Spinal cord (tissue), 9 donors: ENCODE data around the gene MSL3B.

Experiments used
- DNase-seq, 6 donors: peaks; one replicate each; pipeline versions ENCODE4 v3.0.0 to v3.0.0-alpha.2; 2013 to 2015; ENCODE audit warnings: low spot score in 6 of 6, low read depth in 4 of 6
- H3K27ac ChIP-seq: one replicate; pipeline ENCODE4 v1.5.1; 2013; ENCODE audit warnings: low read depth, low read length, control low read depth
- H3K27me3 ChIP-seq: one replicate; pipeline ENCODE4 v1.6.1; 2013; ENCODE audit warnings: low read length; ENCODE audit not compliant: control insufficient read depth, insufficient read depth
- H3K36me3 ChIP-seq: one replicate; pipeline ENCODE4 v1.6.1; 2013; ENCODE audit warnings: low read length; ENCODE audit not compliant: control insufficient read depth, insufficient read depth
- H3K4me1 ChIP-seq: one replicate; pipeline ENCODE4 v1.6.1; 2013; ENCODE audit warnings: low read length; ENCODE audit not compliant: control insufficient read depth, insufficient read depth
- H3K4me3 ChIP-seq: one replicate; pipeline ENCODE4 v1.5.1; 2013; ENCODE audit warnings: low read depth, low read length, control low read depth
- H3K9me3 ChIP-seq: one replicate; pipeline ENCODE4 v1.6.1; 2013; ENCODE audit warnings: low read length; ENCODE audit not compliant: control insufficient read depth, insufficient read depth
- WGBS: methylation state at CpG from one replicate; pipeline ENCODE4 v1.1.5; 2013; ENCODE audit warnings: missing lambda C conversion rate; ENCODE audit not compliant: insufficient coverage; 5-methylcytosine and 5-hydroxymethylcytosine counted together
- donor health status: healthy.

Gene MSL3B

DNA sequence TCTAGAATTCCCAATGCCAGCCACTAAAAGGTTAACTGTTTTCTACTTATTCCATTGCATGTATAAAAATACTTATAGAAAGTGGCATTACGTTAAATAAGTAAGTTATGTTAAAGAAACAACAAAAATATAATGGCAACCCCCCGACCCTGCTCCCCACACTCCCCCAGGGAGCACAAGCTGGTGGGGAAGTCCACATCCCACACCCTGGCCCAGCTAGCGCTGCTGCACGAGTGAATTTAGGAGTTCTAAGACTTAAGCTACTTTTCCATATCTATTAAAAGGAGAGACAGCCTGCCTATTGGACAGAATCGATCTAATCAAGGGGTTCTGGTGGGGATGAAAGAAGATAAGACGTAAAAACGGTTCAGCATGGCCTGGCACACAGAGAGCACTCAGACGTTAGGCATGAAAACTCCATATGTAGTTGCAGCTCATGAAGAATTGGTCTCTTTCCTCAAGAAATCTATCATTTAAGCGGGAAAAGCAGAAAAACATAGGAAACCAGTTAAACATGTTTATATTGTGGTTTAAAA, 30.4 kb downstream of the MSL3B start:
- 67% methylated on average over 3 of the region's 9 CpGs for WGBS
- peaks cover 13% of the 10 kb centered on the region for H3K36me3 ChIP-seq

DNA sequence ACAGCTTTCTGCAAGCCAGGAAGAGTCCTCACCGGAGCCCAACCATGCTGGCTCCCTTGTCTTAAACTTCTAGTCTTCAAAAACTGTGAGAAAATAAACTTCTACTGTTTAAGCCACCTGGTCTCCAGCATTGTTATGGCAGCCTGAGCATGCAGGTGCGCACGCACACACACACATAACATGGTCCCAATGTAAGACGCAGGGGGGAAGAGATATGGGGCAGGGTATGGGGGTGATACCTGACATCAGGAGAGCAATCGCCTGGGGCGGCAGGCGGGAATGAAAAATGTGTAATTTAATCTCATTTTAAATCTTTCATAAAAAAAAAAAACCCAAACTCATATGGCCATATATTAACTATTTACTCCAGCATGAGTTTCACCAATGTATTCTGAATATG, 31.8 kb downstream of the MSL3B start:
- Histone ChIP-seq H3K4me1 (no peaks in the 10 kb centered on the region), H3K4me3 (no peak overlapping the region), H3K27me3 (no peaks in the 10 kb centered on the region), H3K36me3 (peaks cover 13% of the 10 kb centered on the region), H3K27ac (no peak overlapping the region), H3K9me3 (no peaks in the 10 kb centered on the region)
- 100% methylated on average over 1 of the region's 7 CpGs for WGBS
- DNase-seq, result no peak

More for the DNA sequence above, 30.4 kb downstream of the MSL3B start:
- Histone ChIP-seq H3K4me1 (no peaks in the 10 kb centered on the region), H3K27me3 (no peaks in the 10 kb centered on the region), H3K9me3 (no peaks in the 10 kb centered on the region), H3K27ac (no peak overlapping the region), H3K4me3 (no peak overlapping the region)
- no peak for DNase-seq

DNA sequence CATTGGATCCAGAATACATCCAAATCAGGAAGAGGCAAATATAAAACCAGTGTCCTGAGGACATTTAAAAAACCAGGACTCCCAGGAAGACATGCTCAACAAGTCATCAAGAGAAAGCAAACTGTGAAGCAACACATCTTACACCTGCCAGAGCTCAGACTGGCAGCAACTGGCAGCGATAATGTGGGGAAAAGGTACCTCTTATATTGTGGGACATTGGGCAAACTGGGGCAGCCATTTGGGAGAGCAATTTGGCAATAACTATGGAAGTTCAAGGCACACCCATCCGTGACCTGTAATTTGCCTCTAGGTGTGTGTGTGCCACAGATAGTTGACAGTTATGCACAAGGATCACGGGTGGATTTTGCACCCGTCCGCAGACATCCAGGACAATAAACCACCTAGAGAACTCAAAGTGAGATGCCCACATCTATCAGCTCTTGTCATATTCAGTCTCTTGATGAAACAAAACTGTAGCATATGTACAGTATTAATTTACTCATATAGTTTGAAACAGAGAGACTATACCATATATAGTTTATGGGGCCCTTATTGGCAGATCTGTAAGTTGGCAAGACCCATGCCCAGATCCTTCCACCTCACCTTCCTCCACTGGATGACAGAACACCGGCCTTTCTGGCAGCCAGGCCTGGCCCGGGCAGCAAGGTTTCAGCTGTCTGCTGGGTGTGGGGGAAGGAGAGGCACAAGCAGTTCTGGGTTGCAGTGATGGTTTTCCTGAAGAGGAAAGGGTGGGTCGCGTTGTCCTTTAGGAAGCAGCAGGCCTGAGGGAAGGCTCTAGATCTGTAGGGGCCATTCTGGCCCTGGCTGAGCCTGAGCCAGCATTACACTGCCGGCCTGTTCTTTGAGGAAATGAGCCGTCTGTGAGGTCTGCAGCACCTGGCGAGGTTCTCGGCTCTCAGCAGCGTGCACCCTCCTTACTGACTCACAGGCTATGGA, 32.7 kb downstream of the MSL3B start:
- Histone ChIP-seq H3K9me3 (no peaks in the 10 kb centered on the region), H3K27ac (no peak overlapping the region), H3K36me3 (peaks cover 13% of the 10 kb centered on the region), H3K27me3 (no peaks in the 10 kb centered on the region), H3K4me1 (no peaks in the 10 kb centered on the region), H3K4me3 (no peak overlapping the region)
- 93% methylated on average over 8 of the region's 14 CpGs for WGBS
- no peak for DNase-seq

- H3K9me3 ChIP-seq, result no peaks in the 10 kb centered on the region
- H3K4me1 ChIP-seq, result no peaks in the 10 kb centered on the region
- H3K27me3 ChIP-seq, result no peaks in the 10 kb centered on the region
- 24% methylated on average over 3 of the region's 10 CpGs for WGBS
- peaks cover 4% of the 10 kb centered on the region for H3K36me3 ChIP-seq
- H3K27ac ChIP-seq, result no peak overlapping the region
- no peak overlapping the region for H3K4me3 ChIP-seq
- DNase-seq, result peak in 2 of 6 donors; percentile 21 to 62
These were observed 34.8 kb downstream of the MSL3B start for GRCh38 chr2:233833345-233833744.

GRCh38 chr2:233832869-233833311, 35.3 kb downstream of the MSL3B start:
- no peaks in the 10 kb centered on the region for H3K27me3 ChIP-seq
- H3K27ac ChIP-seq, result no peak overlapping the region
- peak in 2 of 6 donors; percentile 49 to 70 for DNase-seq
- peaks cover 4% of the 10 kb centered on the region for H3K36me3 ChIP-seq
- 35% methylated on average over 6 of the region's 7 CpGs for WGBS
- no peak overlapping the region for H3K4me3 ChIP-seq
- H3K4me1 ChIP-seq, result no peaks in the 10 kb centered on the region
- no peaks in the 10 kb centered on the region for H3K9me3 ChIP-seq

DNA sequence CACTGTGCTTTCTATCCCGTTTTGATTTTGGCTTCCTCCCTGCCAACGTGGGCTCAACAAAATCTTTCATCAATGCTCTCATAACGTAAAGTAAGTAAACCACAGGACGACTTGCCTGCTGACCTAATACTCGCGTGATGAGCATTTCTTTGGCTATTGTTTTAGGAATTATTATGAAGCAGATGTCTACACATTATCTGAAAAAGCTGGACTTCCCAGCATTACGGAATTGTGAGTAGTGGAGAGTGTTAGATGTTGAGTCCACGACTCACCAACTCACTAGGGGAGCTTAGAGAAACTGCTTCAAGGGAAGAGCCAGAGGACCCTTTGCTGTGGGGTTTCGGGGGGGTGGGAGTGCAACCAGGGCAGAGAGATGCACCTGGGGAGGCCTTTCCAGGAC, 35.8 kb downstream of the MSL3B start:
- Histone ChIP-seq H3K27ac (no peak overlapping the region), H3K4me1 (no peaks in the 10 kb centered on the region), H3K36me3 (peaks cover 4% of the 10 kb centered on the region), H3K27me3 (no peaks in the 10 kb centered on the region), H3K4me3 (no peak overlapping the region), H3K9me3 (no peaks in the 10 kb centered on the region)
- no peak for DNase-seq
- 79% methylated on average over 6 of the region's 9 CpGs for WGBS

DNA sequence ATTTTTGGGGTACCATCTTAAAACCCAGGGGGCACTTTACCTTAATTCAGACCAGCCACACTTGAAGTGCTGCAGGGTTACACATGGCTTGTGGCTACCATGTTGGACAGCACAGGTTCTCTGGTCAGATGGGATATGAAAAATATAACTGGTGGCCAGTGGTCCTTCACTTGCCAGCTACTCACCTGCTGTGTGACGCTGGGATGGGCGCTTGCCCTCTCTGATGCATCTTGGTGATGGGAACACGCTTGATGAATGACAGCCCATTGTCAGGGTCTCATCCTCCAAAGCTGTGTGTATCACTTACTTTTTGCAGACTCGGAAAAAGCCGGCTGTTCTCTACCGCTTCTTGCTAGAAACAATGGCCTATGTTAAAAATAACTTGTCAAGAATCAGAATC, 36.3 kb downstream of the MSL3B start:
- DNase-seq, result no peak
- H3K9me3 ChIP-seq, result no peaks in the 10 kb centered on the region
- no peaks in the 10 kb centered on the region for H3K27me3 ChIP-seq
- no peaks in the 10 kb centered on the region for H3K4me1 ChIP-seq
- 100% methylated on average over 6 of the region's 6 CpGs for WGBS
- no peak overlapping the region for H3K27ac ChIP-seq
- peaks cover 4% of the 10 kb centered on the region for H3K36me3 ChIP-seq
- no peak overlapping the region for H3K4me3 ChIP-seq

DNA sequence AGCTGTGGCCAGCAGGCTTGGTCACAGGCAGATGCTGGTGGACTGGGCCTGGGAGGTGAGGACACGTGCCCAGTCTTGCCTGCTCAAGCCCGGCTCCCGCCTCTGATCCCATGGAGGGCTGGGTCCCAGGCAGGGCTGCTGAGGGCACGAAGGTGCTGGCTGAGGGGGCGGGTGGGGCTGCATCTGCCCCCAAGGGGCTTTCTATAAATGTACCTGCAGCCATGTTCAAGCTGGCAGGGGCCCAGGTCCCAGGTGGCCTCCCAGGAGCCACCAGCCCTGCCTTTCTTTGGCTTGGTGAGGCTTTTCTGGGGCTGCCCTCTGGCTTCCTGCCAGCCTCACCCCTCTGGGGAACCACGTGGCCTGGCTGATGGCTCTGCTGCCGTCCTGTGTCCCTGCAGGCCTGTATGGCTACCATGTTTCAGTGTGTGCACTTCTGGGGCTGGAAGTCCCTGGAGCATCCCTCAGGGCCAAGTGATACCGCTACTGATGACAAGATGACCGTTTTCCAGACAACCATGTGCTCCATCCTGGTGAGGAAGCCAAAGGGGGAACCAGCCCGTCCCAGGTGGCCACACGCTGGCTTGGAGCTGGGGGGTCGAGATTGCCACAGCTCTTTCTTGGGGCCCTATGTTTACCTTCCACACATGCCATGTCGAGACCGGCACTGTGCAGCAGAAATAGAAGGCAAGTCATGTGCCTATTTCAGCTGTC, 37.0 kb downstream of the MSL3B start:
- peaks cover 4% of the 10 kb centered on the region for H3K36me3 ChIP-seq
- H3K27me3 ChIP-seq, result no peaks in the 10 kb centered on the region
- H3K9me3 ChIP-seq, result peaks cover 3% of the 10 kb centered on the region
- DNase-seq, result no peak
- no peaks in the 10 kb centered on the region for H3K4me1 ChIP-seq
- no peak overlapping the region for H3K4me3 ChIP-seq
- H3K27ac ChIP-seq, result no peak overlapping the region
- WGBS, result 82% methylated on average over 14 of the region's 14 CpGs

DNA sequence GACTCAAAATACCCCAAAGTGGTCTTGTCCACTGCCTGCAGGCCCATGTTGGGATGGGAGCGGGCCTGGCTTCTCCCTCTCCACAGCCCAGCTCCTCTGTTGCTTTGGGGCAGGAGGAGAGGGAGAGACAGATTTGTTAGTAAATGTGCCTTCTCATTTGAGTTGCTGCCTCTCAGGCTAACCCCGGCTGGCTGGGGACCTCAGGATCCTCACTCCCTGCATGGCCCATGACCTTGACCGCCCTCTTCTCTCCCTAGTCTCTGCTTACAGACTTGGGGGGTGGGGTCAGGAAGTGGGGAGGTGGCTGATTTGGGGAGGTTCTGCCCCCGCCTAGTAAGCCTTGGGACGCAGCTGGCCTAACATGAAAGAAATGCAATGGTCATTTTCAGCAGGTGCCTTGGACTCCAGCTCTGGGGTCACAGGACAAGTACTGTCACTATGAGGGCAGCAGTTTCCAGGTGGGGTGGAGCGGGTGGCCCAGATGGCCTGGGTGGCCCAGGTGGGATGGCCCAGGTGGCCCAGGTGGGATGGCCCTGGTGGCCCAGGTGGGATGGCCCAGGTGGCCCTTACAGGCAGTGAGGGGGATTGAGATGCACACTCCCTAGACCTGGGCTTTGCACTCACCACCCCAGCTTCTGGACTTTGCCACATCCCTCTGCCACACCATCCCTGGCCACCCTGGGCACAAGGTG, 37.9 kb downstream of the MSL3B start:
- H3K27ac ChIP-seq, result no peak overlapping the region
- no peaks in the 10 kb centered on the region for H3K4me1 ChIP-seq
- WGBS, result 100% methylated on average over 4 of the region's 6 CpGs
- no peaks in the 10 kb centered on the region for H3K36me3 ChIP-seq
- H3K27me3 ChIP-seq, result no peaks in the 10 kb centered on the region
- peaks cover 3% of the 10 kb centered on the region for H3K9me3 ChIP-seq
- H3K4me3 ChIP-seq, result no peak overlapping the region
- no peak for DNase-seq
